ENCODE measurements around the gene FGF19.

Gene FGF19

GRCh38 chr11:69703768-69704507 is at the start of gene FGF19:
FGF19 (minus strand) TSS chr11:69704022; CDS start chr11:69703876, 146 bp downstream.
- no peak for DNase-seq (ENCODE audit: low spot score)

GRCh38 chr11:69752890-69753289 is 49.1 kb upstream of the FGF19 start:
- DNase-seq (ENCODE audit: low spot score) = no peak

- DNase-seq (ENCODE audit: low spot score) = no peak
Measured at GRCh38 chr11:69750875-69751597, 47.2 kb upstream of the FGF19 start.

- DNase-seq (ENCODE audit: low spot score) = no peak
Measured at GRCh38 chr11:69750108-69750850, 46.5 kb upstream of the FGF19 start.

- no peak for DNase-seq (ENCODE audit: low spot score)
Measured at GRCh38 chr11:69748637-69749036, 44.8 kb upstream of the FGF19 start.

GRCh38 chr11:69746752-69747742 is 43.2 kb upstream of the FGF19 start:
- DNase-seq (ENCODE audit: low spot score) = no peak

GRCh38 chr11:69746140-69746539 is 42.3 kb upstream of the FGF19 start:
- no peak for DNase-seq (ENCODE audit: low spot score)

GRCh38 chr11:69745201-69745600 is 41.4 kb upstream of the FGF19 start:
- no peak for DNase-seq (ENCODE audit: low spot score)

- peak; percentile 40 for DNase-seq (ENCODE audit: low spot score)
Measured at GRCh38 chr11:69744435-69744834, 40.6 kb upstream of the FGF19 start.

- DNase-seq (ENCODE audit: low spot score) = no peak
Measured at GRCh38 chr11:69734841-69735240, 31.0 kb upstream of the FGF19 start.

GRCh38 chr11:69734367-69734766 is 30.5 kb upstream of the FGF19 start:
- DNase-seq (ENCODE audit: low spot score) = no peak

- DNase-seq (ENCODE audit: low spot score) = no peak
Measured at GRCh38 chr11:69732910-69733309, 29.1 kb upstream of the FGF19 start.

- no peak for DNase-seq (ENCODE audit: low spot score)
Measured at GRCh38 chr11:69731110-69731509, 27.3 kb upstream of the FGF19 start.

- no peak for DNase-seq (ENCODE audit: low spot score)
Measured at GRCh38 chr11:69730500-69730899, 26.7 kb upstream of the FGF19 start.

- no peak for DNase-seq (ENCODE audit: low spot score)
Measured at GRCh38 chr11:69729252-69729651, 25.4 kb upstream of the FGF19 start.

- no peak for DNase-seq (ENCODE audit: low spot score)
Measured at GRCh38 chr11:69727266-69727665, 23.4 kb upstream of the FGF19 start.

GRCh38 chr11:69726481-69726880 is 22.7 kb upstream of the FGF19 start:
- no peak for DNase-seq (ENCODE audit: low spot score)

- no peak for DNase-seq (ENCODE audit: low spot score)
Measured at GRCh38 chr11:69726019-69726418, 22.2 kb upstream of the FGF19 start.

GRCh38 chr11:69721745-69722144 is 17.9 kb upstream of the FGF19 start:
- DNase-seq (ENCODE audit: low spot score) = no peak

GRCh38 chr11:69721106-69721505 is 17.3 kb upstream of the FGF19 start:
- no peak for DNase-seq (ENCODE audit: low spot score)

- DNase-seq (ENCODE audit: low spot score) = no peak
Measured at GRCh38 chr11:69718912-69719311, 15.1 kb upstream of the FGF19 start.

- DNase-seq (ENCODE audit: low spot score) = peak; percentile 36
Measured at GRCh38 chr11:69718147-69718546, 14.3 kb upstream of the FGF19 start.
